Stimulated activated CD4-positive, alpha-beta T cell treated with anti-CD3 and anti-CD28 coated beads, Interleukin-4, amount 100 ng/mL, for 1 hour (primary cell): Measurements from ENCODE around the gene RPL29.
A peak's percentile ranks its signal among the peaks of the same experiment; 100 is the strongest.
"Not testable (repeated sequence)": the region's sequence is repeated elsewhere in the genome, so short reads cannot be mapped to it uniquely, and the experiment has no call there.

Experiments used
- DNase-seq: peaks from one replicate; pipeline ENCODE4 v3.0.0-alpha.2; 2020

The RPL29 gene

DNA sequence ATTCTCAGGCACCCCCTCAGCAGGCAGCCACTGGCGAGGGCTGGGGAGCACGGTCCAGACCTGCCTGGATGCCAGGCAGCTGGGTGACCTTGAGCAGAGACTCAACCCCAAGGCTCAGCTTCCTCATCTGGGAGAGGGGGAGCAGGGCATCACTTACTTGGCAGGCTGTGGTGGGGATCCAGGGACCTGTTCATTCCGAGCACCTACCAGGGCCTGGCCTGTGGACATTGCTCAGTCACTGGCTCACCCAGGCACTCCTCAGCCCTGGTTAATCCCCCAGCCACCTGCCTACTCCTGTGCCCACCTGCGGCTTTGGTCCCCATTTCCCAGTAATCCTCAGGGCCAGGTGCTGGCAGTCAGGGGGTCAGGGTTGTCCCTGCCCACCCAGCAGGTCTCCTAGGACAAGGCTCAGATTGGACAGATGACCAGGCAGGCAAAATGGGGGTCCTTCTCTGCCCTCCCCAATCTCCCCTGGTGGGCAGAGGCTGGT, 9.3 kb upstream of the RPL29 start:
- no peak for DNase-seq

DNA sequence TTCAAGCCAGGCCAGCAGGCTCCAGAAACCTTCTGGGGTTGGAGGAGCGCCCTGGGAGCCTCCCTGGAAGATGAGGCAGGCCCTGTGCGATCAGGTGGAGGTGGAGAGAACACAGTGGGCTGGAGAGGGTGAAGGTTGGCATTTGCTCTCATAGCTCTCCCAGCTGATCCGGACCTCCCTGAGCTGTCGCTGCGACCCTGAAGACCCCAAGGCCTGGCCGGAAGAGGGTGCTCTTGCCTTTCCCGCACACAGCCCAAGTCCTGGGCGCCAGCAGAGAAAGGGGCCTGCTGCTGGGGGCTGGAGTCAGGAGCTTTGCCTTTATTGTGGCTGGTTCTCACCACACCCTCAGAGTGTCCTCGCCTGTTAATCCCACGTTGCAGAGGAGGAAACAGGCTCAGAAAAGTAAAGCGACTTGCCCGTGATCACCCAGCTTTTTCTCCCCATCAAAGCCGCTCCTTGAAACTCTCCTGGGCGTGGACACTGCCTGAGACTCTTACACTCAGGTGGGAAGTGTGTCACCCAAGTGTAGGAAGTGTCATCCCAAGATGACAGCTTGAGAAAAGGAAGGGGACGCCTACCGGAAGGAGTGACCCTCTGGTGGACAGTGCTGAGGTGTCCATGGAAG, 8.6 kb upstream of the RPL29 start:
- DNase-seq: no peak

DNA sequence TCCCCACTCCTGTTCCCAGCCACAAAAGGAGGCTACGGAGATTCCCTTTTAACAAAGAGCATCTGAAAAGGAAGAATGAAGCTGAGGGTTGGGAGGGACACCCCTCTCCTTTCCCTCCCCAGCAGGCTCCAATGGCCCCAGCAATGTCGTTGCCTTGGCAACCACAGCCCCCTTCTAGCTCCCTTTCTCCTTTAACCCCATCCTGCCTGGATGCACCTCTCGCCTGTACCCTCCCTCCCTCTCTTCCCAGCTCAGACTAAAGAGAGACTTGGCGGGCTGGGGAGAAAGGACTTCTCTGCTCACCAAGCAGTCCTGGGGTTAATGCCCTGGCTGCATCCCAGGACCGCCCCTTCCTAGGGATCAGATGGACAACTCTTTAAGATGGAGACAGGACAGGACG, 7.1 kb upstream of the RPL29 start:
- no peak for DNase-seq

DNA sequence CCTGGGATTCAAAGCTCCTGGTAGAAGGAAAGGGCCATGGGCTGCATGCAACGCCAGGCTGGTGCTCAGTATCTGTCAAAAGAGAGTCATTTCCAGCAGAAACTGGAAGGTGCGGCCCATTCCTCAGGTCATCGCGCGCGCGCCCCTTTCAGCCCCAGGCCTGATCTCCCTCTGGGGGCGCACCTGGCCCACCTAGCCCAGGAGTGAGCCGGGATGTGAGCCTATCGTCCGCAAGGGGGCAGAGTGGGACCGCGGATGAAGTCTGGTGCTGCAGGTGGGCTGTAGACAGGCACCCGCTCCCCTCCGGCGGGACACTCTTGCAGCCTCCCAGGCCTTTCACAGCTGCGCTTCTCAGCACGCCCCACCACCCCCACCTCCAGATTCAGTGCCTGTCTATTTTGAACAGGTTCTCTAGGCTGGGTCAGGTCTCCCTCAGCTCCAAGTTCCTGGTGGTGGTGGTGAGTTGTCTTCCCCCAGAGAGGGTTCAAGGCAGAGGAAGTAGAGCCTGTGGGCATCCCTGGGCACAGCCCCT, 5.8 kb upstream of the RPL29 start:
- DNase-seq: peak; percentile 83

- DNase-seq: no peak
These were observed 4.2 kb upstream of the RPL29 start for GRCh38 chr3:51999846-52000245.

GRCh38 chr3:51998774-51999173, 3.1 kb upstream of the RPL29 start:
- no peak for DNase-seq

DNA sequence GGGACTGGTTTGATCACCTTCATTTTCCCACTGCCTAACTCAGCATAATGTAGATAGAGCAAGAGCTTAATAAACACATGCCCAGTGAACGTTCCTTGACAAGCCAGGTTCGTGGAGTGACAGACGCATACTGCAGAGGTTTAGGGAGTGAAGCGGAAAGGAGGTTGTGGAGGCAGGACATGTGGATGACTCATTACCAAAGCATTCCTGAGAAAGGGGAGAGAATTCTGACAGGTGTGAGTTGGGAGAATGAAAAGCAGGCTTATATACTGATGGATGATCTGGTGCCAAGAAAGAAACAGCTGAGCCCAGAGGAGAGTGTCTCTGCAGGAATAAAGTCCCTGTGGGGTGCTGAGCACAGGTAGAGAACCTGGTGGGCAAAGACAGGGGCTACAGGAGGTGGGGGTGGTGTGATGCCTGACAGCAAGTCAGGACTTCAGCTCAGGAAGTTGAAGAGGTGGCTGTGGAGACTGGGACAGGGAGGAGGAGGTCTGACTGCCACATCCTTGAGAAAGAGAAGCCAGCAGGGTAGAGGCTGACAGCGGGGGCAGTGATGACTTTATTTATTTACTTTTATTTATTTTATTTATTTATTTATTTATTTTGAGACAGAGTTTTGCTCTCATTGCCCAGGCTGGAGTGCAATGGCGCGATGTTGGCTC, 2.4 kb upstream of the RPL29 start:
- no peak for DNase-seq

GRCh38 chr3:51997172-51997571, 1.5 kb upstream of the RPL29 start:
- no peak for DNase-seq

DNA sequence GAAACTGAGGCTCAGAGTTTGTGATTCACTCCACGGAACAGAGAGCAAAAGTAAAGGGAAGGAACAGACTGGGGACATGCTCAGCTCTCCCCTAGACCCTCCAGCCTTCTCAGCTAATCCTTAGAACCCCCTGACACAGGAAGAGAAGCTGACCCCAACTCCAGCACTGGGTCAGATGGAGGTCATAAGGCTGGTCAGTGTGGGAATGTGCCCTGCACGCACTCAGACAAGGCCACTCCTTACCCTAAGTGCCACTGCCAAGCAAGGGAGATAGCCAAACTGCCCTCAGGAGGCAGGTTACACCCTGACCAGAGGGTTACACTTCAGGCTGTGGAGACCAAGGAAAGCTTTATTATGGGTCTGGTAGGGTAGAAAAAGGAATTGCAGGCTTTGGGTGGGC, 1.2 kb downstream of the RPL29 start:
- no peak for DNase-seq

DNA sequence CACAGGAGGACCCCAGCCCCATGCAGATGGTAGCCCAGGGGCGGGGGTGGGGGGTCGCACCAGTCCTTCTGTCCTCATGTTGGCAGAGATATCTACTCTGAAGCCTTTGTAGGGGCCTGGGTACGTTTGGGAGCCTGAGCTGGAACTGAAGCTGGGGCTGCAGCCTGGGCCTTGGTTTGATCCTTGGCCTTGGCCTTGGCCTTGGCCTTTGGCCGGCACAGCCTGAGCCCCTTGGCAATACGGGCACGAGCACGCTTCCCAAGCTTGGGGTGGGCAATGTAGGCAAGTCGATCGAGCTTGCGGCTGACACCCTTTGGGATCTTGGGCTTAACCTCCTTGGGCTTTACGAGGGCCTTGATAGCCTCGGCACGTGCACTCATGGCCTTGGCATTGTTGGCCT, 2.0 kb downstream of the RPL29 start:
- not testable (repeated sequence) for DNase-seq

- no peak for DNase-seq
These were observed 3.5 kb downstream of the RPL29 start for GRCh38 chr3:51992017-51992682.

GRCh38 chr3:51990501-51990971, 5.2 kb downstream of the RPL29 start:
- DNase-seq: not testable (repeated sequence)

DNA sequence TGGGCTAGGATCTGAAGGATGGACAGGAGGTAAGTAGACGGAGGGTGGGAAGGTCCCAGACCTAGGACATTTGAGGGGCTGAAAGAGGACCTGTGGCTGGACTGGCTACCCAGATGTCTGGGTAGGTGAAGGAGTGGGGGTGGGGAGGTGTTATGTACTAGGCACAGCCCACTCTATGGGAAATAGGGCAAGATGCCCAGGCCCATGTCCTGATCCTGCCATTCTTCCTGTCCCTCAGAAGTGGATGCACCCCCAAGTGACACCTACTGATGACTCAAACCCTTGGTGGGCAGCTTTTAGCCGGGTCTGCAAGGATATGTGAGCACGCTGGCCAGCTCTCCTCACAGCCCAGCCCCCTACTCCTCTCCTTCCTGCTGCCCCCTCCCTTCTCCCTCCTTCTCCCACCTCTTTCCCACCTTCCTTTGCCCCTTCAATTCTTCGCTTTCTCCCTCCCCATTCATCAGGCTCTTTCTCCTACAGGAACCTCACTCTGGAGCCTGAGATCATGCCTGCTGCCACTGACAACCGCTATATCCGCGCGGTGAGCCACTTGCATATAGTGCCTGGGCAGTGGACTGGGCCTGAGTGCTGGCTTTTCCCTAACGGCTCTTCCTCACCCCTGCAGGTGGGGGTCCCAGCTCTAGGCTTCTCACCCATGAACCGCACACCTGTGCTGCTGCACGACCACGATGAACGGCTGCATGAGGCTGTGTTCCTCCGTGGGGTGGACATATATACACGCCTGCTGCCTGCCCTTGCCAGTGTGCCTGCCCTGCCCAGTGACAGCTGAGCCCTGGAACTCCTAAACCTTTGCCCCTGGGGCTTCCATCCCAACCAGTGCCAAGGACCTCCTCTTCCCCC, 7.2 kb downstream of the RPL29 start:
- no peak for DNase-seq

- no peak for DNase-seq
These were observed 8.1 kb downstream of the RPL29 start for GRCh38 chr3:51987568-51987967.

GRCh38 chr3:51986010-51986947, 9.4 kb downstream of the RPL29 start:
- no peak for DNase-seq

- DNase-seq: no peak
These were observed 10.6 kb downstream of the RPL29 start for GRCh38 chr3:51985063-51985462.

GRCh38 chr3:51984269-51984647, 11.4 kb downstream of the RPL29 start:
- DNase-seq: no peak

DNA sequence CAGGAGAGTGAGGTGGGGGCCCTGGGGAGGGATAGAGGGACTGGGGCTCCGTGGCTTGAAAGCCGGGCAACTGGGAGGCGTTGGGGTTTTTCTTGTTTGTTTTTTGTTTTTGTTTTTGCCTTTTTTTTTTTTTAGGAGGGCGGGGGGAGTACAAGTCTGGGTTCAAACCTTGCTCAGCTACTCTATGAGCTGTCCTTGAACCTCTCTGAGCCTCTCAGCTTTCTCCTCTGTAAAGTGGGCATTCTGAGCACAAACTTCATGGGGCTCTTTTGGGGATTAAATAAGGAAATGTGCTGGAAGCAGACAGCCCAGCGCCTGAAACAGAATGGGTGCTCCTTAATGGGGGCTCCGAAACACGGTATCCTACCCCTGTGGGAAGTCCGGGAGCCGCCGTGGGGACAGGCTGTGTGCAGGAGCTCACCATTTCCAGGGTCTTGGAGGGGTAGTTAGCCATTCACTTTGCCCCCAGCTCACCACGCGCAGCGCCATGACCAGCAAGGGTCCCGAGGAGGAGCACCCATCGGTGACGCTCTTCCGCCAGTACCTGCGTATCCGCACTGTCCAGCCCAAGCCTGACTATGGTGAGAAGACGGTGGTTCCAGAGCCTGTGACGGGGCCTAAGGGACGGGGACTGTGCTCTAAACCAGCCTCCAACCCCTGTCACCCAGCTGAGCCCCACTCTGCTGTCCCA, 12.0 kb downstream of the RPL29 start:
- no peak for DNase-seq

DNA sequence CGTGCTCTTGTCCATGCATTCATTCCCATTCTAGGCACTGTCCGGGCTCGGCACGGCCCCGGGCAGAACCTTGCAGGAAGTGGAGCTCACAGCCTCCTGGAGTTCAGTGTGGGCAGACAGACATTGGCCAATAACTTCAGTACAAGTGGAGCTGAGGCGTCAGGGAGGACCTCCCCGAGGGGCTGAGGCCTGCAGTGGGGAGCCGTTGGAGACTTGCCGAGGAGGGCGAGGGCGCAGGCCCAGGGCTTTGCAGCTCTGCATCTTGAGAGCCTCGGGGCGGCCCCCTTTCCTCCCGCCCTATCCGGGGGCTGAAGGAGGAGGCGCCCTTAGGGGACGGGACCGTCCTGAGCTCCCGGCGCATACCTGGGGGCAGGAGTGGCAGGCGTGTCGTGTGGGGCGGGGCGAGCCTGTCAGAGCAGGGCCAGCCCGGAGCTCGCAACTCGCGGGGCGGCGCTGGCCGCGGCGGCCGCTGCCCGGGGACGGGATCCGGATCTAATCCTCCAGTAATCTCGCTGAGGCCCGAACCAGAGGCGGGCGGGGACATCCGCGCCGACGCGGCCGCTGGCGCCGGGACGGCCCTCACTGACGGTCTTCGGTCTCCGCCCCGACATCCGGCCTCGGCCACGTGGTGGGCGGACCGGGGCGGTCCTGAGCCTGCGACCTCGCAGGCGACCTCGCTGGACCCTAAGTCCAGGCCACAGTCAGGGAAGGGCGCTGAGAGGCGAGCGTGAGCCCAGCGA, 12.7 kb downstream of the RPL29 start, which contains the start of gene ACY1:
Gene ACY1 (plus strand): TSS at position 698 of the 740 bp plus-strand sequence. CDS start 530 bp downstream, outside the sequence.
- DNase-seq: peak; percentile 79

GRCh38 chr3:51982352-51982837, 13.3 kb downstream of the RPL29 start:
- DNase-seq: no peak
